ENCODE results near the gene AGAP1. TPM values are rescaled to one million over a fixed set of nuclear protein-coding genes. Genes with fewer than 3 reads are reported as not detected.
A peak's percentile ranks its signal among the peaks of the same experiment; 100 is the strongest.

AGAP1 gene
- total and polyA plus RNA-seq, 2 donors from 2014 or later: 8.1 to 44.5 TPM

GRCh38 chr2:236092714-236093113 lies 598.9 kb downstream of the AGAP1 start:
- Histone ChIP-seq H3K4me3 (ENCODE audit: low read length in 3 of 3) (no peak overlapping the region), H3K9me3 (ENCODE audit: control insufficient read depth in 2 of 3, insufficient read depth in 1 of 3, low read length in 3 of 3) (no peaks in the 10 kb centered on the region), H3K27ac (ENCODE audit: low read depth in 2 of 2, low read length in 2 of 2) (no peak overlapping the region), H3K36me3 (ENCODE audit: control insufficient read depth in 2 of 3, insufficient read depth in 3 of 3, low read length in 3 of 3) (no peaks in the 10 kb centered on the region), H3K27me3 (ENCODE audit: control insufficient read depth, insufficient read depth, low read length) (no peaks in the 10 kb centered on the region), H3K4me1 (ENCODE audit: control insufficient read depth in 2 of 3, insufficient read depth in 2 of 3, low read depth in 1 of 3, low read length in 3 of 3) (no peaks in the 10 kb centered on the region), H3K9ac (ENCODE audit: low read length in 3 of 3) (no peak overlapping the region)
- DNase-seq (no peak), FAIRE-seq (no peak)
- TF ChIP-seq, protein P1, sequence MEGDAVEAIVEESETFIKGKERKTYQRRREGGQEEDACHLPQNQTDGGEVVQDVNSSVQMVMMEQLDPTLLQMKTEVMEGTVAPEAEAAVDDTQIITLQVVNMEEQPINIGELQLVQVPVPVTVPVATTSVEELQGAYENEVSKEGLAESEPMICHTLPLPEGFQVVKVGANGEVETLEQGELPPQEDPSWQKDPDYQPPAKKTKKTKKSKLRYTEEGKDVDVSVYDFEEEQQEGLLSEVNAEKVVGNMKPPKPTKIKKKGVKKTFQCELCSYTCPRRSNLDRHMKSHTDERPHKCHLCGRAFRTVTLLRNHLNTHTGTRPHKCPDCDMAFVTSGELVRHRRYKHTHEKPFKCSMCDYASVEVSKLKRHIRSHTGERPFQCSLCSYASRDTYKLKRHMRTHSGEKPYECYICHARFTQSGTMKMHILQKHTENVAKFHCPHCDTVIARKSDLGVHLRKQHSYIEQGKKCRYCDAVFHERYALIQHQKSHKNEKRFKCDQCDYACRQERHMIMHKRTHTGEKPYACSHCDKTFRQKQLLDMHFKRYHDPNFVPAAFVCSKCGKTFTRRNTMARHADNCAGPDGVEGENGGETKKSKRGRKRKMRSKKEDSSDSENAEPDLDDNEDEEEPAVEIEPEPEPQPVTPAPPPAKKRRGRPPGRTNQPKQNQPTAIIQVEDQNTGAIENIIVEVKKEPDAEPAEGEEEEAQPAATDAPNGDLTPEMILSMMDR (IDR thresholded peaks at IDR 0.05; ENCODE audit: borderline replicate concordance, extremely low read depth, insufficient read depth): no peak
- intact Hi-C loops (cut with DNase I): no loop called here

DNA sequence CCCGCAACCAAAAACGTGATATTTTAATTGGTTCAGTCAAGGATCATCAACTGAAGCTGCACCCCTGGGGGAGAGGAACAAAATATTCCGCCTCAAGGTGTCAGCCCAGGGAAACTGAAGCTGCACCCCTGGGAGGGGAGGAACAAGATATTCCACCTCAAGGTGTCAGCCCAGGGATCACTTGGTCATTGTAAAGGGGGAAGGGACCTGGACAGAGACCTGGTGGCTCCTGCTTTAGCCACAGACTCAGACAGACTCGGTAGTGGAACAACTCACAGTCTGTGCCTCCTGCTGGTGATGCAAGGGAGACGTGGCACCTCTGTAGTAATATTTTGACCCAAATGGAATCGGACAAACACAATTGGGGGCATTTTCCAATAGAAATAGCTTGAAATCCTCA lies 599.3 kb downstream of the AGAP1 start:
- no peak overlapping the region for H3K27ac ChIP-seq (ENCODE audit: low read depth in 2 of 2, low read length in 2 of 2)
- TF ChIP-seq, protein P1 (IDR thresholded peaks at IDR 0.05; ENCODE audit: borderline replicate concordance, extremely low read depth, insufficient read depth): no peak
- DNase-seq: no peak
- intact Hi-C loops (cut with DNase I): no loop called here
- H3K9ac ChIP-seq (ENCODE audit: low read length in 3 of 3): no peak overlapping the region
- H3K4me3 ChIP-seq (ENCODE audit: low read length in 3 of 3): no peak overlapping the region
- no peaks in the 10 kb centered on the region for H3K4me1 ChIP-seq (ENCODE audit: control insufficient read depth in 2 of 3, insufficient read depth in 2 of 3, low read depth in 1 of 3, low read length in 3 of 3)
- H3K9me3 ChIP-seq (ENCODE audit: control insufficient read depth in 2 of 3, insufficient read depth in 1 of 3, low read length in 3 of 3): no peaks in the 10 kb centered on the region
- H3K27me3 ChIP-seq (ENCODE audit: control insufficient read depth, insufficient read depth, low read length): no peaks in the 10 kb centered on the region
- no peaks in the 10 kb centered on the region for H3K36me3 ChIP-seq (ENCODE audit: control insufficient read depth in 2 of 3, insufficient read depth in 3 of 3, low read length in 3 of 3)
- no peak for FAIRE-seq

- Histone ChIP-seq H3K9ac (ENCODE audit: low read length in 3 of 3) (no peak overlapping the region), H3K27ac (ENCODE audit: low read depth in 2 of 2, low read length in 2 of 2) (no peak overlapping the region), H3K4me1 (ENCODE audit: control insufficient read depth in 2 of 3, insufficient read depth in 2 of 3, low read depth in 1 of 3, low read length in 3 of 3) (no peaks in the 10 kb centered on the region), H3K27me3 (ENCODE audit: control insufficient read depth, insufficient read depth, low read length) (no peaks in the 10 kb centered on the region), H3K36me3 (ENCODE audit: control insufficient read depth in 2 of 3, insufficient read depth in 3 of 3, low read length in 3 of 3) (no peaks in the 10 kb centered on the region), H3K9me3 (ENCODE audit: control insufficient read depth in 2 of 3, insufficient read depth in 1 of 3, low read length in 3 of 3) (no peaks in the 10 kb centered on the region), H3K4me3 (ENCODE audit: low read length in 3 of 3) (no peak overlapping the region)
- no peak for FAIRE-seq
- no peak for DNase-seq
- TF ChIP-seq, protein P1 (IDR thresholded peaks at IDR 0.05; ENCODE audit: borderline replicate concordance, extremely low read depth, insufficient read depth): no peak
- intact Hi-C loops (cut with DNase I): no loop called here
Observed at GRCh38 chr2:236095504-236095903, 601.7 kb downstream of the AGAP1 start.

- DNase-seq (peak in 1 of 5 donors; percentile 38), FAIRE-seq (no peak)
- no peaks in the 10 kb centered on the region for H3K36me3 ChIP-seq (ENCODE audit: control insufficient read depth in 2 of 3, insufficient read depth in 3 of 3, low read length in 3 of 3)
- H3K4me3 ChIP-seq (ENCODE audit: low read length in 3 of 3): no peak overlapping the region
- H3K9me3 ChIP-seq (ENCODE audit: control insufficient read depth in 2 of 3, insufficient read depth in 1 of 3, low read length in 3 of 3): no peaks in the 10 kb centered on the region
- no peak overlapping the region for H3K27ac ChIP-seq (ENCODE audit: low read depth in 2 of 2, low read length in 2 of 2)
- intact Hi-C loops (cut with DNase I): no loop called here
- H3K9ac ChIP-seq (ENCODE audit: low read length in 3 of 3): no peak overlapping the region
- TF ChIP-seq, protein P1 (IDR thresholded peaks at IDR 0.05; ENCODE audit: borderline replicate concordance, extremely low read depth, insufficient read depth): no peak
- H3K27me3 ChIP-seq (ENCODE audit: control insufficient read depth, insufficient read depth, low read length): no peaks in the 10 kb centered on the region
- no peaks in the 10 kb centered on the region for H3K4me1 ChIP-seq (ENCODE audit: control insufficient read depth in 2 of 3, insufficient read depth in 2 of 3, low read depth in 1 of 3, low read length in 3 of 3)
Observed at GRCh38 chr2:236101311-236101950, 607.6 kb downstream of the AGAP1 start.

Measured in kidney (tissue), 14 donors.